H1 (cell line): ENCODE data around the gene TMUB1. TPM values are rescaled to one million over a fixed set of nuclear protein-coding genes. Genes with fewer than 3 reads are reported as not detected.

ENCODE experiments used
- BRCA1 ChIP-seq: IDR thresholded peaks from 2 replicates; pipeline ENCODE4 v1.6.1; 2012; ENCODE audit warnings: low read depth, low read length, improper control_type of control experiment
- CBX5 ChIP-seq: fragments of 300-800, 300-1000 bp; sonication (generic); IDR thresholded peaks from 2 replicates; pipeline ENCODE4 v1.7.1; 2016; ENCODE audit warnings: antibody characterized with exemption, low read length, low read depth
- CTBP2 ChIP-seq: IDR thresholded peaks from 2 replicates; pipeline ENCODE4 v1.7.0; 2011; ENCODE audit warnings: borderline replicate concordance, mild to moderate bottlenecking, moderate library complexity, mixed read lengths, low read length; ENCODE audit not compliant: insufficient read depth, insufficient read length
- EGR1 ChIP-seq: IDR thresholded peaks from 2 replicates; pipeline ENCODE4 v1.6.1; 2011; ENCODE audit warnings: low read depth, low read length, borderline replicate concordance
- FOSL1 ChIP-seq: IDR thresholded peaks from 2 replicates; pipeline ENCODE4 v1.6.1; 2011; ENCODE audit warnings: mild to moderate bottlenecking, low read depth, low read length, moderate library complexity; ENCODE audit not compliant: insufficient read depth
- YY1 ChIP-seq: IDR thresholded peaks from 2 replicates; pipeline ENCODE4 v1.6.1; 2011; ENCODE audit warnings: low read depth, mild to moderate bottlenecking, low read length
- polyA plus RNA-seq, 7 experiments: library from polyadenylated mRNA; depleted of rRNA in 3 of 7; stranded (reverse) in 5 of 7; unstranded in 2 of 7; fragments of >200 nt in 5 of 7; fragments of 200-250 nt in 2 of 7; gene quantifications; 1 replicate in 5 of 7; 2 replicates in 1 of 7; 4 replicates in 1 of 7; pipeline versions ENCODE4 v1.2.1 to v1.2.3, GENCODE V29; 2011 to 2013; ENCODE audit warnings: missing spikeins in 2 of 7, mixed read lengths in 2 of 7
- total RNA-seq: library from RNA; stranded (reverse); fragmentation: NEBNext Ultra II Directional; extraction: Animal tissue kit (Norgen Biotek cat#: 25700); gene quantifications from 2 replicates; pipeline ENCODE4 v1.2.1, GENCODE V29; 2021

The TMUB1 gene
- total and polyA plus RNA-seq, 2 of the 8 experiments (the other 6 are each of a cell fraction or from before 2014, with no cell fraction given) = 41.4 to 56.2 TPM

DNA sequence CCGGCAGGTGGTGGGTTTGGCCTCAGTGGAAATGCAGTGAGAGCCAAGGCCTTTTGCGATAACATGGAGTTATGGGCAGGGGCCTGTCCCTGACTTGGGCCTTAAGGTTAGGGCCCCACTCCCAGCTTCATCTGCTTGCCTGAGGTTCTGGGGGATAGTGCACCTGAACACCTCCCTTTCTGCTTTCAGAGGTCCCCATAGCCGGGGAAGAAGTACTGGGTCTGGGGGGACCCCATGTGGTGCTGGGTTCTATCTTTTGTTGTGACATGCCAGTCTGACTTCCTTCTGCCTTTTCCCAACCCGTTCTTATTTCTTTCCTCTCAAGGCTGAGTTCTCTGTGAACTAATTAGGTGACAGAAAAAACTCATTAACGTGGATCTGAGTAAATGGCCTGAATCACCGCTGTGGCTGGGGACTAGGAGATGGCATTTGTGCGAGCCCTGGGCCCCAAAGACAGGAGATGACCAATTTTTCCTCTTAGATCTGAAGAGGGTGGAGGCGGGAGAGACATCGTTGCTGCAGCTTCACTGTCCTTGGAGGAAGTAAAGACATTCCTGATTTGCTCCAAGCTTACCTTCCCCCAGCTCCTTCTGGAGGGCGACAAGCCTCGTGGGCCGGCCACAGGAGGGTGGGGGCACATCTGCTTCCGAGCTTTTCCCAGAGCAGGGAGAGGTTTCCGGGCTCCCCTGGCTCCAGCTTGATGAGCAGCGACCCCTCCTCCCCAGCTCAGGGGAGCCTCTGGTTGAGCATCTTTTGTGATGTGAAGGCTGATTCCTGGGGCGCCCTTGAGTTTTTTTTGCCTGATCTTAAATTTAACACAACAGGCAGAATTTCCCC lies 4.9 kb upstream of the TMUB1 start (continued):
- TF ChIP-seq EGR1 (no peak), CTBP2 (no peak), BRCA1 (no peak), YY1 (no peak), CBX5 (no peak), FOSL1 (no peak)
- TF ChIP-seq, all 59 proteins: peak for 0
